Neural cell (in vitro differentiated cells): ENCODE results near the gene FAM193B.

Experiments used
- CTCF ChIP-seq: fragments of 450-650 bp; IDR thresholded peaks from 2 replicates; pipeline ENCODE4 v1.5.1; 2014; ENCODE audit warnings: antibody characterized with exemption, mild to moderate bottlenecking, moderate library complexity; ENCODE audit not compliant: poor library complexity, severe bottlenecking
- EZH2 ChIP-seq: fragments of 200-600, 300-800 bp; shearing (Covaris generic), sonication (generic); IDR thresholded peaks from 2 replicates; pipeline ENCODE4 v1.6.1; 2014; ENCODE audit warnings: antibody characterized with exemption, low read length, borderline replicate concordance, mild to moderate bottlenecking; ENCODE audit not compliant: insufficient read depth, poor library complexity, severe bottlenecking

GRCh38 chr5:177588413-177588909, 34.1 kb upstream of the FAM193B start:
- TF ChIP-seq CTCF: no peak
- no peak for TF ChIP-seq EZH2
